ENCODE measurements around the gene SLC9A8. TPM values are rescaled to one million over a fixed set of nuclear protein-coding genes. Genes with fewer than 3 reads are reported as not detected.

Gene SLC9A8
- total RNA-seq, 1 experiment from 2014 or later: 6.7 TPM

- DNase-seq (ENCODE audit: low read depth, low spot score) (no peak), ATAC-seq (no peak)
- POLR2A ChIA-PET: no interaction called here
- Histone ChIP-seq H3K4me2 (ENCODE audit: low read length) (no peak overlapping the region), H3K9me2 (ENCODE audit: insufficient read depth) (no peaks in the 10 kb centered on the region), H3K9me3 (ENCODE audit: control insufficient read depth in 1 of 2, insufficient read depth in 1 of 2, low read depth in 1 of 2, low read length in 2 of 2) (no peaks in the 10 kb centered on the region), H3K79me2 (ENCODE audit: insufficient read depth, low read length) (no peaks in the 10 kb centered on the region), H3K27ac (ENCODE audit: low read depth, low read length) (no peak overlapping the region), H4K20me1 (ENCODE audit: insufficient read depth) (no peaks in the 10 kb centered on the region), H3K27me3 (ENCODE audit: insufficient read depth, low read length) (no peaks in the 10 kb centered on the region), H3K36me3 (ENCODE audit: control insufficient read depth in 1 of 2, insufficient read depth in 2 of 2, low read length in 2 of 2) (no peaks in the 10 kb centered on the region; a peak in 1 of 4 replicates), H3K4me1 (ENCODE audit: control insufficient read depth in 1 of 2, insufficient read depth in 2 of 2, low read length in 2 of 2) (no peaks in the 10 kb centered on the region), H3K9ac (ENCODE audit: low read length) (no peak overlapping the region), H2AFZ (ENCODE audit: low read depth, low read length, poor library complexity, severe bottlenecking) (no peak overlapping the region), H3K4me3 (replicated peaks in 1 of 2; ENCODE audit: low read depth in 1 of 2, low read length in 2 of 2) (no peak overlapping the region)
- BruUV-seq (replicated peaks): no TSS peak
- CTCF ChIA-PET: no interaction called here
- no peak for TF ChIP-seq ATF3 (IDR thresholded peaks at IDR 0.05)
- RAD21 ChIA-PET (ENCODE audit: low non-redundant PET in 1 of 2, low total read pairs in 2 of 2, uncharacterized antibody in 2 of 2, unreplicated experiment in 2 of 2): no interaction called here
- intact Hi-C loops (cut with micrococcal nuclease): no loop called here
These were observed 55.0 kb downstream of the SLC9A8 start for GRCh38 chr20:49867453-49868215.

- H3K79me2 ChIP-seq (ENCODE audit: insufficient read depth, low read length): no peaks in the 10 kb centered on the region
- no peak overlapping the region for H3K4me3 ChIP-seq (replicated peaks in 1 of 2; ENCODE audit: low read depth in 1 of 2, low read length in 2 of 2)
- H3K27me3 ChIP-seq (ENCODE audit: insufficient read depth, low read length): no peaks in the 10 kb centered on the region
- H2AFZ ChIP-seq (ENCODE audit: low read depth, low read length, poor library complexity, severe bottlenecking): no peak overlapping the region
- H3K27ac ChIP-seq (ENCODE audit: low read depth, low read length): no peak overlapping the region
- BruUV-seq (replicated peaks): no TSS peak
- POLR2A ChIA-PET: no interaction called here
- ATAC-seq: no peak
- no peak overlapping the region for H3K9ac ChIP-seq (ENCODE audit: low read length)
- no peaks in the 10 kb centered on the region for H3K4me1 ChIP-seq (ENCODE audit: control insufficient read depth in 1 of 2, insufficient read depth in 2 of 2, low read length in 2 of 2)
- no peaks in the 10 kb centered on the region for H3K9me2 ChIP-seq (ENCODE audit: insufficient read depth)
- RAD21 ChIA-PET (ENCODE audit: low non-redundant PET in 1 of 2, low total read pairs in 2 of 2, uncharacterized antibody in 2 of 2, unreplicated experiment in 2 of 2): no interaction called here
- intact Hi-C loops (cut with micrococcal nuclease): no loop called here
- no peak overlapping the region for H3K4me2 ChIP-seq (ENCODE audit: low read length)
- H3K9me3 ChIP-seq (ENCODE audit: control insufficient read depth in 1 of 2, insufficient read depth in 1 of 2, low read depth in 1 of 2, low read length in 2 of 2): no peaks in the 10 kb centered on the region
- CTCF ChIA-PET: no interaction called here
- no peaks in the 10 kb centered on the region for H4K20me1 ChIP-seq (ENCODE audit: insufficient read depth)
- DNase-seq (ENCODE audit: low read depth, low spot score): no peak
- H3K36me3 ChIP-seq (ENCODE audit: control insufficient read depth in 1 of 2, insufficient read depth in 2 of 2, low read length in 2 of 2): no peaks in the 10 kb centered on the region; a peak in 1 of 4 replicates
- TF ChIP-seq RAD21 (IDR thresholded peaks at IDR 0.05; ENCODE audit: low read depth) (no peak), EZH2phosphoT487 (IDR thresholded peaks at IDR 0.05; ENCODE audit: borderline replicate concordance) (no peak), CTCF (IDR thresholded peaks at IDR 0.05 in 2 of 3, conservative IDR thresholded peaks at IDR 0.05 in 1 of 3; ENCODE audit: borderline replicate concordance in 1 of 3, insufficient read depth in 1 of 3, low read depth in 2 of 3, low read length in 2 of 3) (no peak), ELF1 (IDR thresholded peaks at IDR 0.05; ENCODE audit: borderline replicate concordance, low read depth) (no peak), ZFX (IDR thresholded peaks at IDR 0.05) (no peak), SIN3A (IDR thresholded peaks at IDR 0.05; ENCODE audit: low read depth) (no peak), EZH2 (IDR thresholded peaks at IDR 0.05) (no peak), SP1 (IDR thresholded peaks at IDR 0.05; ENCODE audit: low read depth) (no peak), TCF7L2 (IDR thresholded peaks at IDR 0.05; ENCODE audit: borderline replicate concordance, extremely low read depth, insufficient read depth, insufficient read length) (no peak), ZNF274 (IDR thresholded peaks at IDR 0.05; ENCODE audit: low read depth, low read length) (no peak), REST (IDR thresholded peaks at IDR 0.05; ENCODE audit: low read depth) (no peak)
These were observed 55.9 kb downstream of the SLC9A8 start for GRCh38 chr20:49868538-49868937.
